Mucosa of rectum (tissue), 2 donors: ENCODE results near the gene ST6GAL2.

Source experiments
- H3K27ac ChIP-seq, 2 donors: one replicate each; pipeline ENCODE4 v1.7.0; 2013; ENCODE audit warnings: inconsistent platforms in 2 of 2, low read depth in 2 of 2, low read length in 2 of 2
- H3K27me3 ChIP-seq, 2 donors: one replicate each; pipeline ENCODE4 v1.7.0; 2013; ENCODE audit warnings: low read length in 2 of 2; ENCODE audit not compliant: control insufficient read depth in 2 of 2, insufficient read depth in 2 of 2
- H3K36me3 ChIP-seq, 2 donors: one replicate each; pipeline ENCODE4 v1.7.0; 2013; ENCODE audit warnings: low read length in 2 of 2; ENCODE audit not compliant: control insufficient read depth in 2 of 2, insufficient read depth in 2 of 2
- H3K4me1 ChIP-seq, 2 donors: one replicate each; pipeline ENCODE4 v1.7.0; 2013; ENCODE audit warnings: low read length in 2 of 2, mild to moderate bottlenecking in 1 of 2; ENCODE audit not compliant: control insufficient read depth in 2 of 2, insufficient read depth in 2 of 2
- H3K4me3 ChIP-seq, 2 donors: one replicate each; pipeline ENCODE4 v1.7.0; 2013; ENCODE audit warnings: low read length in 2 of 2
- H3K9ac ChIP-seq, 2 donors: one replicate each; pipeline ENCODE4 v1.7.0; 2013; ENCODE audit warnings: low read length in 2 of 2, low read depth in 1 of 2, mild to moderate bottlenecking in 1 of 2
- H3K9me3 ChIP-seq, 2 donors: one replicate each; pipeline ENCODE4 v1.7.0; 2013; ENCODE audit warnings: low read length in 2 of 2; ENCODE audit not compliant: control insufficient read depth in 2 of 2
- donor health status: healthy.
- donor health status: Normal muscosa, but diverticular disease.

Gene ST6GAL2

DNA sequence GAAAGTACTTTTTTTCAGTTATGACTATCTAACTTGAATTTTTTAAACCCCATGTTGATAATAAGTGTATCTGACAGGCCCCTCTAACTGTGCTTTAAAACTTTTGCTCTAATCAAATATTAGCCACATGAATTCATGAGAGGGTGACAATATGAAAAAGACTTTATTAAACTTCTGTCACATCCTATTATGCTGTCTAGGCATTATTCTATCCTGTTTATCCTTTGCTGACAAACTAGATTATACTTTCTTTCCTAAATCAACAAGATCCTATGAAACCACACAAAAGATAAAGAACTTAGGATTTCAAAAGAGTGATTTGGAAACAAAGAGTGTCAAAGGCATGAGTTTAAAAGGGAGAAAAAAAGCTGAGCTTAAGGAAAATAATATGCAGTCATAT, 57.8 kb downstream of the ST6GAL2 start:
- Histone ChIP-seq H3K9me3 (peaks cover 0 to 2% of the 10 kb centered on the region in 2 donors), H3K4me1 (no peaks in the 10 kb centered on the region), H3K36me3 (no peaks in the 10 kb centered on the region), H3K27ac (no peak overlapping the region), H3K4me3 (no peak overlapping the region), H3K9ac (no peak overlapping the region), H3K27me3 (no peaks in the 10 kb centered on the region)

DNA sequence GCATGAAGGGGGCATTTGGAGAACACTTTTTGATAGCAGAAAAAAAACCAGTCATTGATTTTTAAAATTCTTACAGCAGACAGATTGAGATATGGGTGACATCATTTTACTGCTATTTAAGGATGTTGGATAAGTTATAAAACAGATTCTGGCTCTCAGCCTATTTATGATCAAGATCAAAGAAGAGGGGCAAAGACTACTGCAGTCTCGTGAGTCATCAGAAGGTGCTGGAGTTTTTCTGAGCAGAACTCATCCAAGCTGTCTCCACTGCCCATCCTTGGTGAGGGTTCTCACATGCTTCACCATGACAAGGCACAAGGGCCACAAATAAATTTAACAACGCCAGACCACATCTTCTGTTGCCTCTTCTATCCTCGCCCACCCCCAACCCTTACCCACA, 58.8 kb downstream of the ST6GAL2 start:
- Histone ChIP-seq H3K4me1 (no peaks in the 10 kb centered on the region), H3K9me3 (peaks cover 0 to 2% of the 10 kb centered on the region in 2 donors), H3K36me3 (no peaks in the 10 kb centered on the region), H3K4me3 (no peak overlapping the region), H3K27me3 (no peaks in the 10 kb centered on the region), H3K27ac (no peak overlapping the region), H3K9ac (no peak overlapping the region)

GRCh38 chr2:106825161-106825560, 60.8 kb downstream of the ST6GAL2 start:
- no peak overlapping the region for H3K4me3 ChIP-seq
- peaks cover 0 to 2% of the 10 kb centered on the region in 2 donors for H3K9me3 ChIP-seq
- no peak overlapping the region for H3K27ac ChIP-seq
- no peak overlapping the region for H3K9ac ChIP-seq
- H3K4me1 ChIP-seq, result no peaks in the 10 kb centered on the region
- H3K36me3 ChIP-seq, result no peaks in the 10 kb centered on the region
- no peaks in the 10 kb centered on the region for H3K27me3 ChIP-seq

DNA sequence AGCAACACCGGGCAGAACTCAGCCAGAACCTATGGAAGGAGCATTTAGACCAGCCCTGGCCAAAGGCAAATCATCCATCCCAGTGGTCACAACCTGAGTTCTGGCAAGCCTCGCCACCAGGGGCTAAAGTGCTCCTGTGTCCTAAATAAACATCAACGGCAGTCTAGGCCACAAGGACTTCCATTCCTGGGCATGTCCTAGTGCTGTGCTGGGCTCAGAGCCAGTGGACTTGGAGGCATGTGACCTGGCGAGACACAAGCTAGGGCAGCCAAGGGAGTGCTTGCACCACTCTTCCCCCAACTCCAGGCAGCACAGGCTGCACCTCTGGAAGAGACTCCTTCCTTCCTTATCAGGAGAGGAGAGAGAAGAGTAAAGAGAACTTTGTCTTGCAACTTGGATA, 69.0 kb downstream of the ST6GAL2 start:
- Histone ChIP-seq H3K4me3 (no peak overlapping the region), H3K4me1 (no peaks in the 10 kb centered on the region), H3K9me3 (no peaks in the 10 kb centered on the region), H3K36me3 (no peaks in the 10 kb centered on the region), H3K27me3 (no peaks in the 10 kb centered on the region), H3K27ac (no peak overlapping the region), H3K9ac (no peak overlapping the region)

DNA sequence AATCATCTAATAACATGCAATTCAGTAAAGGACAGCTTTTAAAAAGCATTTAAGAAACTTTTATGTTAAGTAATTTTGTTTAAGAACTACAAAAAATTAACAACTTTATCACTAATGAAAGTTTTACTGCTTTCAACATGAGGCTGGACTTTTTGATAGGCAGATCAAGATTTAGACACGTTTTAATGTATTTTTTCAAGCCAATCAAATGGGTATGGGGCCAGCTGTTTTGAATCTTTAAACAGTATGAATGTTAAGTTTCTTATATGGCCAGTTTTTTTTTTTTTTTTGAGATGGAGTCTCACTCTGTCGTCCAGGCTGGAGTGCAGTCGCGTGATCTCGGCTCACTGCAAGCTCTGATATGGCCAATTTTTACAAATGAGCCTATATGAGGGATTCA, 73.1 kb downstream of the ST6GAL2 start:
- Histone ChIP-seq H3K9me3 (no peaks in the 10 kb centered on the region), H3K27ac (no peak overlapping the region), H3K36me3 (no peaks in the 10 kb centered on the region), H3K4me1 (no peaks in the 10 kb centered on the region), H3K4me3 (no peak overlapping the region), H3K27me3 (no peaks in the 10 kb centered on the region), H3K9ac (no peak overlapping the region)

- no peak overlapping the region for H3K27ac ChIP-seq
- H3K9me3 ChIP-seq, result no peaks in the 10 kb centered on the region
- no peaks in the 10 kb centered on the region for H3K4me1 ChIP-seq
- H3K4me3 ChIP-seq, result no peak overlapping the region
- no peak overlapping the region for H3K9ac ChIP-seq
- H3K27me3 ChIP-seq, result no peaks in the 10 kb centered on the region
- no peaks in the 10 kb centered on the region for H3K36me3 ChIP-seq
Measured at GRCh38 chr2:106812383-106812782, 73.6 kb downstream of the ST6GAL2 start.

DNA sequence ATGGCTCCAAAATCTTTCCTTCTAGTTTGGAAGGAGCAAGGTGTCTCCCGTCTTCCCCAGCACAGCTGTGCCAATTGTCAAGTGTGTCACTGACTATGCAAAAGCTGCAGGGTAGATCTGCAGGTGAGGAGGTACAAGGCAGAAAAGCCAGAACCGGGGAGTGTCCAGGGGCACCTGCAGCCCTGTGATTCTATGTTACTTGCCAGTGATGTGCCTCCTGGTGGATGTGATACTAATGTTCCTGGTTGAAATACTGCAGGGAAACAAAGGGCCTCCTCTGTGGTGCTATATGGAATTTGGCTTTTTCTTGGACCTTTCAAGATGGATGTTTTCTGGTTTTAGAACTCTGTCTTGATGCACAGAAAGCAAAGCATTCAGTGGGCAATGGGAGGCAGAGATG, 80.3 kb downstream of the ST6GAL2 start:
- Histone ChIP-seq H3K27me3 (no peaks in the 10 kb centered on the region), H3K4me3 (no peak overlapping the region), H3K36me3 (no peaks in the 10 kb centered on the region), H3K9me3 (no peaks in the 10 kb centered on the region), H3K4me1 (no peaks in the 10 kb centered on the region), H3K9ac (no peak overlapping the region), H3K27ac (no peak overlapping the region)

GRCh38 chr2:106804161-106804560, 81.8 kb downstream of the ST6GAL2 start:
- Histone ChIP-seq H3K4me3 (no peak overlapping the region), H3K4me1 (no peaks in the 10 kb centered on the region), H3K36me3 (no peaks in the 10 kb centered on the region), H3K9me3 (no peaks in the 10 kb centered on the region), H3K9ac (no peak overlapping the region), H3K27ac (no peak overlapping the region), H3K27me3 (no peaks in the 10 kb centered on the region)

DNA sequence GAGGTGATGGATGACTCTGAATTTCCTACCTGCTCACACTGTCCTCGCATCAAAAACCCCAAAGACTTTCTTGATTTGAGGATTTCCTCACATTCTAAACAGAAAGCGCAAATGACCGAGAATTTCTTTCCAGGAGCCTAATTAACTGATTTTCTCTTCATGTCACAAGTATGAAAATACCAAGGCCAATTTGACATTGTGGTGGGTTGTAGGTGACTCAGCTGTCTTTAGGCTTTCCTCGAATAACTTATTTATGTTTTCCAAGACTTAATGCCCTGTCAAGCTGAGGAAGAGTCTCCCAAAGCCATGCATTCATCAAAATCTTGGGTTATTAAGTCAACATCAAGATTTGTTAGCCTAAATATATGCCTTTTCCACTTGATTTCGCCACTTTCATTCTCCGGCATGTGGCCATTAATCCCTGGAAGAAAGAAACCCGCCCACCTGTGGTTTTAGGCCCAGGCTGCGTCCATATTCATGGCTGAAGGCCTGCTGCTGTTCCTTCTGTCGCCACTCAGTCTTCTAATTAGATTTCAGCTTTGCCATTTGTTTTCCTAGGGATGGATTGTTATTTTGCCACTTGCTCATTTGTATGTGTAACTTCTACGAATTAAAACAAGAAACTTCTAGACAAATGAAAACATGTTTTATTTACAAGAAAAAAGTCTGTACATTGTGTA, 84.9 kb downstream of the ST6GAL2 start:
- Histone ChIP-seq H3K9ac (no peak overlapping the region), H3K27me3 (no peaks in the 10 kb centered on the region), H3K4me3 (no peak overlapping the region), H3K4me1 (no peaks in the 10 kb centered on the region), H3K9me3 (no peaks in the 10 kb centered on the region), H3K27ac (no peak overlapping the region), H3K36me3 (no peaks in the 10 kb centered on the region)

DNA sequence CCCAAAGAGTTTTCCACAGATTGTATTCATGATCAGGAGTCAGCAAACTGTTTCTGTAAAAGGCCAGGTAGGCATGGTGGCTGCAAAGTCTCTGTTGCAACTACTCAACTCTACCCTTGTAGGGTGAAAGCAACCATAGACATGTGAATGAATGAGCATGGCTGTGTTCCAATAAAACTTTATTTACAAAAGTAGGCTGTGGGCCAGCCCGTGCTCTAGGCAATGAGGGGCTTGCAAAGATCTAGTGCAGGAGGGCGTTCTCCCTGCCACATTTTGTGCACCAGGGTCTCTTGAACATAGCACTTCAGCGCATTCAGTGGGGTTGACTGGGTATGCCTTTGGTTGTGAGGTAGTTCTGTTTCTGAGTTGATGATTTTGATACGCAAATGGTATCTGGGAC, 85.8 kb downstream of the ST6GAL2 start:
- Histone ChIP-seq H3K4me1 (no peaks in the 10 kb centered on the region), H3K36me3 (no peaks in the 10 kb centered on the region), H3K9me3 (no peaks in the 10 kb centered on the region), H3K4me3 (no peak overlapping the region), H3K27me3 (no peaks in the 10 kb centered on the region), H3K27ac (no peak overlapping the region), H3K9ac (no peak overlapping the region)
